ENCODE results near the gene AGTPBP1. TPM values are rescaled to one million over a fixed set of nuclear protein-coding genes. Genes with fewer than 3 reads are reported as not detected.
"Not testable (repeated sequence)": the region's sequence is repeated elsewhere in the genome, so short reads cannot be mapped to it uniquely, and the experiment has no call there.

Gene AGTPBP1
- 10 to 100 TPM; 65.9 to 67.8 TPM for total RNA-seq
- 10 to 100 TPM; 24.8 to 46.3 (median 25.0) TPM for polyA plus RNA-seq
- total RNA-seq = 67.1 to 160 (median 123) reads per million in 6 experiments

GRCh38 chr9:85741875-85742596 is at the start of gene AGTPBP1:
TSS of gene AGTPBP1 (minus strand) at chr9:85741954. CDS start at chr9:85712533, 29,421 bp downstream.
- Mint-ChIP-seq H3K27me3 (no peaks in the 10 kb centered on the region), H3K9me3 (no peaks in the 10 kb centered on the region), H3K27ac (peak within 1 kb of the TSS; percentile 89 to 99 (median 97)), H3K4me1 (peaks cover 6 to 56% (median 36%) of the 10 kb centered on the region in 4 donors), H3K36me3 (peaks cover 0 to 3% (median 0%) of the 10 kb centered on the region in 3 donors), H3K4me3 (peak within 1 kb of the TSS; percentile 85 to 99 (median 93))
- POLR2A ChIA-PET = interaction anchor here (0.8 to 4.6 kb wide), 4 partner anchors 19 to 1761 kb away, joined by 3 to 45 read pairs (median 4); partner anchors contain the start of genes HNRNPK and RMI1
- ATAC-seq (peak; percentile 78 to 80), DNase-seq (peak; percentile 91 to 100 (median 97))

- H3K27ac Mint-ChIP-seq = peak overlapping the region in 1 of 10 donors; percentile 63
- peak in 2 of 10 donors; percentile 8 to 9 for DNase-seq
- H3K4me1 Mint-ChIP-seq, POLR2A ChIA-PET, H3K9me3 Mint-ChIP-seq, H3K27me3 Mint-ChIP-seq, H3K4me3 Mint-ChIP-seq, ATAC-seq, H3K36me3 Mint-ChIP-seq: not testable (repeated sequence)
These were observed 44.4 kb upstream of the AGTPBP1 start for GRCh38 chr9:85786116-85786515.

- POLR2A ChIA-PET, H3K27ac Mint-ChIP-seq, H3K36me3 Mint-ChIP-seq, DNase-seq, H3K4me1 Mint-ChIP-seq, ATAC-seq, H3K4me3 Mint-ChIP-seq, H3K27me3 Mint-ChIP-seq, H3K9me3 Mint-ChIP-seq: not testable (repeated sequence)
These were observed 32.1 kb upstream of the AGTPBP1 start for GRCh38 chr9:85773844-85774243.

- H3K9me3 Mint-ChIP-seq, H3K27ac Mint-ChIP-seq, H3K4me3 Mint-ChIP-seq, H3K27me3 Mint-ChIP-seq, ATAC-seq, POLR2A ChIA-PET, DNase-seq, H3K36me3 Mint-ChIP-seq, H3K4me1 Mint-ChIP-seq: not testable (repeated sequence)
These were observed 20.0 kb upstream of the AGTPBP1 start for GRCh38 chr9:85761802-85762201.

- H3K9me3 Mint-ChIP-seq, H3K36me3 Mint-ChIP-seq, DNase-seq, ATAC-seq, H3K27me3 Mint-ChIP-seq, POLR2A ChIA-PET, H3K4me3 Mint-ChIP-seq, H3K4me1 Mint-ChIP-seq, H3K27ac Mint-ChIP-seq: not testable (repeated sequence)
These were observed 16.0 kb upstream of the AGTPBP1 start for GRCh38 chr9:85757716-85758115.

GRCh38 chr9:85756216-85756615 is 14.5 kb upstream of the AGTPBP1 start:
- H3K9me3 Mint-ChIP-seq, H3K4me3 Mint-ChIP-seq, H3K27me3 Mint-ChIP-seq, H3K36me3 Mint-ChIP-seq, H3K4me1 Mint-ChIP-seq, H3K27ac Mint-ChIP-seq, DNase-seq, ATAC-seq, POLR2A ChIA-PET: not testable (repeated sequence)

- no peaks in the 10 kb centered on the region for H3K36me3 Mint-ChIP-seq
- no peaks in the 10 kb centered on the region for H3K9me3 Mint-ChIP-seq
- no peak overlapping the region for H3K27ac Mint-ChIP-seq
- no peak for ATAC-seq
- H3K4me1 Mint-ChIP-seq = peaks cover 0 to 25% (median 10%) of the 10 kb centered on the region in 4 donors
- peaks cover 0 to 4% (median 1%) of the 10 kb centered on the region in 5 donors for H3K27me3 Mint-ChIP-seq
- POLR2A ChIA-PET = no interaction called here
- no peak overlapping the region for H3K4me3 Mint-ChIP-seq
- DNase-seq = no peak
These were observed 4.6 kb upstream of the AGTPBP1 start for GRCh38 chr9:85746309-85746708.

GRCh38 chr9:85745203-85745602 is 3.4 kb upstream of the AGTPBP1 start:
- peak overlapping the region in 1 of 10 donors; percentile 9 for H3K27ac Mint-ChIP-seq
- no peak overlapping the region for H3K4me3 Mint-ChIP-seq
- DNase-seq (no peak), ATAC-seq (no peak)
- H3K4me1 Mint-ChIP-seq = peaks cover 4 to 33% (median 18%) of the 10 kb centered on the region in 4 donors
- POLR2A ChIA-PET = interaction anchor here (0.7 kb wide), 1 partner anchor 48 kb away, joined by 3 read pairs; no protein-coding TSS in a partner anchor
- peaks cover 0 to 2% (median 0%) of the 10 kb centered on the region in 5 donors for H3K27me3 Mint-ChIP-seq
- peaks cover 0 to 3% (median 0%) of the 10 kb centered on the region in 3 donors for H3K36me3 Mint-ChIP-seq
- no peaks in the 10 kb centered on the region for H3K9me3 Mint-ChIP-seq

GRCh38 chr9:85744480-85744879 is 2.7 kb upstream of the AGTPBP1 start:
- H3K27me3 Mint-ChIP-seq = peaks cover 0 to 2% (median 0%) of the 10 kb centered on the region in 5 donors
- H3K36me3 Mint-ChIP-seq = peaks cover 0 to 3% (median 0%) of the 10 kb centered on the region in 3 donors
- DNase-seq = no peak
- H3K27ac Mint-ChIP-seq = no peak overlapping the region
- H3K4me3 Mint-ChIP-seq = no peak overlapping the region
- H3K9me3 Mint-ChIP-seq = no peaks in the 10 kb centered on the region
- POLR2A ChIA-PET = no interaction called here
- peaks cover 4 to 36% (median 21%) of the 10 kb centered on the region in 4 donors for H3K4me1 Mint-ChIP-seq
- no peak for ATAC-seq

GRCh38 chr9:85743275-85744128 is 1.7 kb upstream of the AGTPBP1 start:
- Mint-ChIP-seq H3K4me1 (peaks cover 6 to 44% (median 29%) of the 10 kb centered on the region in 4 donors), H3K4me3 (peak overlapping the region; percentile 19 to 80 (median 50)), H3K9me3 (no peaks in the 10 kb centered on the region), H3K27ac (peak overlapping the region in 9 of 10 donors; percentile 2 to 87 (median 54)), H3K27me3 (peaks cover 0 to 2% (median 0%) of the 10 kb centered on the region in 5 donors), H3K36me3 (peaks cover 0 to 3% (median 0%) of the 10 kb centered on the region in 3 donors)
- DNase-seq (peak in 1 of 10 donors; percentile 1), ATAC-seq (no peak)
- POLR2A ChIA-PET = interaction anchor here (0.7 to 1.2 kb wide), 2 partner anchors 20 to 1763 kb away, joined by 4 read pairs; partner anchors contain the start of genes HNRNPK and RMI1

GRCh38 chr9:85742597-85742936 is 813 bp upstream of the AGTPBP1 start:
- no peak for ATAC-seq
- no peaks in the 10 kb centered on the region for H3K9me3 Mint-ChIP-seq
- POLR2A ChIA-PET = interaction anchor here (1.2 to 1.8 kb wide), 2 partner anchors 44 to 1762 kb away, joined by 4 to 5 read pairs; partner anchors contain the start of genes HNRNPK and RMI1

GRCh38 chr9:85741095-85741874 is 469 bp downstream of the AGTPBP1 start:
- POLR2A ChIA-PET = interaction anchor here (0.8 to 4.6 kb wide), 4 partner anchors 12 to 43 kb away, joined by 3 to 45 read pairs (median 4); no protein-coding TSS in a partner anchor
- ATAC-seq (peak; percentile 54 to 68), DNase-seq (peak; percentile 29 to 82 (median 76))
- H3K4me3 Mint-ChIP-seq = peak overlapping the region; percentile 85 to 99 (median 92)
- no peaks in the 10 kb centered on the region for H3K9me3 Mint-ChIP-seq
- peaks cover 6 to 56% (median 36%) of the 10 kb centered on the region in 4 donors for H3K4me1 Mint-ChIP-seq
- peaks cover 0 to 3% (median 0%) of the 10 kb centered on the region in 3 donors for H3K36me3 Mint-ChIP-seq
- no peaks in the 10 kb centered on the region for H3K27me3 Mint-ChIP-seq
- peak overlapping the region; percentile 89 to 99 (median 97) for H3K27ac Mint-ChIP-seq

More at GRCh38 chr9:85742597-85742936, 813 bp upstream of the AGTPBP1 start:
- Mint-ChIP-seq H3K4me3 (peak overlapping the region; percentile 85 to 96 (median 92)), H3K27me3 (no peaks in the 10 kb centered on the region), H3K4me1 (peaks cover 6 to 50% (median 35%) of the 10 kb centered on the region in 4 donors), H3K36me3 (peaks cover 0 to 3% (median 0%) of the 10 kb centered on the region in 3 donors), H3K27ac (peak overlapping the region; percentile 45 to 96 (median 92))
- DNase-seq = no peak

All from naive thymus-derived CD8-positive, alpha-beta T cell (primary cell).